NT2/D1 (cell line): Measurements from ENCODE around the gene ADIPOQ.
"Not testable (repeated sequence)": the region's sequence is repeated elsewhere in the genome, so short reads cannot be mapped to it uniquely, and the experiment has no call there.

Source experiments
- DNase-seq: peaks from one replicate; pipeline ENCODE4 v3.0.0-alpha.2; 2011; ENCODE audit warnings: low read depth, low spot score
- H3K27me3 ChIP-seq: 2 replicates; pipeline ENCODE4 v1.6.0; 2011; ENCODE audit warnings: mild to moderate bottlenecking; ENCODE audit not compliant: insufficient read length, insufficient read depth
- H3K36me3 ChIP-seq: 2 replicates; pipeline ENCODE4 v1.6.1; 2011; ENCODE audit warnings: mild to moderate bottlenecking, low read length, mixed read lengths; ENCODE audit not compliant: insufficient read depth, insufficient read length
- H3K4me1 ChIP-seq: 2 replicates; pipeline ENCODE4 v1.5.1; 2011; ENCODE audit not compliant: insufficient read depth, insufficient read length
- H3K4me3 ChIP-seq: 2 replicates; pipeline ENCODE4 v1.5.1; 2011; ENCODE audit warnings: low read depth; ENCODE audit not compliant: insufficient read length
- H3K9ac ChIP-seq: 2 replicates; pipeline ENCODE4 v1.6.0; 2011; ENCODE audit warnings: low read depth; ENCODE audit not compliant: insufficient read length
- H3K9me3 ChIP-seq: 2 replicates; pipeline ENCODE4 v1.5.1; 2011; ENCODE audit warnings: mild to moderate bottlenecking, low read length; ENCODE audit not compliant: insufficient read depth
- SUZ12 ChIP-seq: IDR thresholded peaks from 2 replicates; pipeline ENCODE4 v1.6.1; 2011; ENCODE audit not compliant: insufficient read length, insufficient read depth; ENCODE audit errors: extremely low read depth
- YY1 ChIP-seq: IDR thresholded peaks from 2 replicates; pipeline ENCODE4 v1.6.1; 2011; ENCODE audit not compliant: insufficient read length, insufficient read depth
- ZNF274 ChIP-seq: IDR thresholded peaks from 2 replicates; pipeline ENCODE4 v1.6.1; 2011; ENCODE audit warnings: mild to moderate bottlenecking, low read depth, low read length

Gene ADIPOQ

DNA sequence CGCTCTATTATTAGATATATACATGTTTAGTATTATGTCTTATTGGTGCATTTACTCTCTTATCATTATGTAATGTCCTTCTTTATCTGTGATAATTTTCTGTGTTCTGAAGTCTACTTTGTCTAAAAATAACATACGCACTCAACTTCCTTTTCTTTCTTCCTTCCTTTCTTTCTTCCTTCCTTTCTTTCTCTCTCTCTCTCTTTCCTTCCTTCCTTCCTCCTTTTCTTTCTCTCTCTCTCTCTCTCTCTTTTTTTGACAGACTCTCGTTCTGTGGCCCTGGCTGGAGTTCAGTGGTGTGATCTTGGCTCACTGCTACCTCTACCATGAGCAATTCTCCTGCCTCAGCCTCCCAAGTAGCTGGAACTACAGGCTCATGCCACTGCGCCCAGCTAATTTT lies 15.2 kb downstream of the ADIPOQ start:
- no peaks in the 10 kb centered on the region for H3K4me1 ChIP-seq
- peaks cover 14% of the 10 kb centered on the region for H3K9me3 ChIP-seq
- H3K4me3 ChIP-seq: no peak overlapping the region
- DNase-seq: no peak
- no peaks in the 10 kb centered on the region for H3K27me3 ChIP-seq
- no peaks in the 10 kb centered on the region for H3K36me3 ChIP-seq
- TF ChIP-seq ZNF274 (no peak), SUZ12 (no peak), YY1 (no peak)
- H3K9ac ChIP-seq: no peak overlapping the region

DNA sequence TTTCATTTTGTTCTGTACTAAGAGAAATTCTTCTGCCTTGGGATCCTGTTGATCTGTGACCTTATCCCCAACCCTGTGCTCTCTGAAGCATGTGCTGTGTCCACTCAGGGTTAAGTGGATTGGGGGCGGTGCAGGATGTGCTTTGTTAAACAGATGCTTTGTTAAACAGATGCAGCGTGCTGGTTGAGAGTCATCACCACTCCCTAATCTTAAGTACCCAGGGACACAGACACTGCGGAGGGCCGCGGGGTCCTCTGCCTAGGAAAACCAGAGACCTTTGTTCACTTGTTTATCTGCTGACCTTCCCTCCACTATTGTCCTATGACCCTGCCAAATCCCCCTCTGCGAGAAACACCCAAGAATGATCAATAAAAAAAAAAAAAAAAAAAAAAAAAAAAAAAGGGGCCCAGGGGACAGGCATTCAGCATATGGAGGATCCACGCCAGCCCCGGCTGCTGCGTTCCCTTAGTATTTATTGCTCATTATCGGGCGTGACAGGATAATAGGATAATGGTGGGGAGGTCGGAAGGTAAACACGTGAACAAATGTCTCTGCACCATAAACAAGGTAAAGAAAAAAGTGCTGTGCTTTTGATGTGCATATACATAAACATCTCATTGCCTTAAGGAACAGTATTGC lies 22.8 kb downstream of the ADIPOQ start:
- H3K4me1 ChIP-seq, H3K9me3 ChIP-seq, H3K27me3 ChIP-seq, H3K9ac ChIP-seq, H3K36me3 ChIP-seq, DNase-seq, H3K4me3 ChIP-seq: not testable (repeated sequence)

DNA sequence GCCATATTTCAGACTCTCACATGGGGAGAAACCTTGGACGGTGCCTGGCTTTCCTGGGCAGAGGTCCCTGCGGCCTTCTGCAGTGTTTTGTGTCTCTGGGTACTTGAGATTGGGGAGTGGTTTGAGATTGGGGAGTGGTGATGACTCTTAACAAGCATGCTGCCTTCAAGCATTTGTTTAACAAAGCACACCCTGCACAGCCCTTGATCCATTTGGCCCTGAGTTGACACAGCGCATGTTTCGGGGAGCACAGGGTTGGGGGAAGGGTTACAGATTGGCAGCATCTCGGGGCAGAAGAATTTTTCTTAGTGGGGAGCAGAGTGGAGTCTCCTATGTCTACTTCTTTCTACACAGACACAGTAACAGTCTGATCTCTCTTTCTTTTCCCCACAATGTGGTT lies 23.6 kb downstream of the ADIPOQ start:
- DNase-seq, H3K4me3 ChIP-seq, H3K4me1 ChIP-seq, H3K36me3 ChIP-seq, H3K9me3 ChIP-seq, H3K27me3 ChIP-seq, H3K9ac ChIP-seq: not testable (repeated sequence)

- no peak overlapping the region for H3K4me3 ChIP-seq
- no peak overlapping the region for H3K9ac ChIP-seq
- no peak for DNase-seq
- H3K27me3 ChIP-seq: no peaks in the 10 kb centered on the region
- no peaks in the 10 kb centered on the region for H3K36me3 ChIP-seq
- H3K4me1 ChIP-seq: no peaks in the 10 kb centered on the region
- TF ChIP-seq SUZ12: no peak
- TF ChIP-seq ZNF274: no peak
- TF ChIP-seq YY1: no peak
- H3K9me3 ChIP-seq: peaks cover 6% of the 10 kb centered on the region; the same call in 1 of the 2 replicates
Observed at GRCh38 chr3:186869253-186870100, 27.0 kb downstream of the ADIPOQ start.

- Histone ChIP-seq H3K9ac (no peak overlapping the region), H3K4me3 (no peak overlapping the region), H3K27me3 (no peaks in the 10 kb centered on the region), H3K36me3 (no peaks in the 10 kb centered on the region), H3K4me1 (no peaks in the 10 kb centered on the region), H3K9me3 (peaks cover 12% of the 10 kb centered on the region; the same call in 1 of the 2 replicates)
- TF ChIP-seq SUZ12 (no peak), ZNF274 (no peak), YY1 (no peak)
- no peak for DNase-seq
Observed at GRCh38 chr3:186870421-186871201, 28.1 kb downstream of the ADIPOQ start.

- TF ChIP-seq ZNF274 (no peak), SUZ12 (no peak), YY1 (no peak)
- H3K4me1 ChIP-seq: no peaks in the 10 kb centered on the region
- H3K9me3 ChIP-seq: peaks cover 13% of the 10 kb centered on the region; the same call in 1 of the 2 replicates
Observed at GRCh38 chr3:186871403-186871924, 29.0 kb downstream of the ADIPOQ start.

DNA sequence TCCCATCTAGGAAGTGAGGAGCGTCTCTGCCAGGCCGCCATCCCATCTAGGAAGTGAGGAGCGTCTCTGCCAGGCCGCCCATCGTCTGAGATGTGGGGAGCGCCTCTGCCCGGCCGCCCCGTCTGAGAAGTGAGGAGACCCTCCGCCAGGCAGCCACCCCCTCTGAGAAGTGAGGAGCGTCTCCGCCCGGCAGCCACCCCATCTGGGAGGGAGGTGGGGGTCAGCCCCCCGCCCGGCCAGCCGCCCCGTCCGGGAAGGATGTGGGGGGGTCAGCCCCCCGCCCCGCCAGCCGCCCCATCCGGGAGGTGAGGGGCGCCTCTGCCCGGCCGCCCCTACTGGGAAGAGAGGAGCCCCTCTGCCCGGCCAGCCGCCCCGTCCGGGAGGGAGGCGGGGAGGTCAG lies 31.3 kb downstream of the ADIPOQ start:
- H3K4me1 ChIP-seq, H3K27me3 ChIP-seq, DNase-seq, H3K9ac ChIP-seq, H3K4me3 ChIP-seq, H3K36me3 ChIP-seq: not testable (repeated sequence)
- peaks cover 22% of the 10 kb centered on the region for H3K9me3 ChIP-seq

More at GRCh38 chr3:186871403-186871924, 29.0 kb downstream of the ADIPOQ start:
- H3K9ac ChIP-seq: no peak overlapping the region
- no peaks in the 10 kb centered on the region for H3K36me3 ChIP-seq
- H3K27me3 ChIP-seq: no peaks in the 10 kb centered on the region
- DNase-seq: no peak
- H3K4me3 ChIP-seq: no peak overlapping the region

- H3K9ac ChIP-seq, H3K27me3 ChIP-seq, DNase-seq, H3K4me3 ChIP-seq, H3K36me3 ChIP-seq, H3K4me1 ChIP-seq: not testable (repeated sequence)
- peaks cover 22% of the 10 kb centered on the region for H3K9me3 ChIP-seq
Observed at GRCh38 chr3:186874216-186874615, 31.7 kb downstream of the ADIPOQ start.

DNA sequence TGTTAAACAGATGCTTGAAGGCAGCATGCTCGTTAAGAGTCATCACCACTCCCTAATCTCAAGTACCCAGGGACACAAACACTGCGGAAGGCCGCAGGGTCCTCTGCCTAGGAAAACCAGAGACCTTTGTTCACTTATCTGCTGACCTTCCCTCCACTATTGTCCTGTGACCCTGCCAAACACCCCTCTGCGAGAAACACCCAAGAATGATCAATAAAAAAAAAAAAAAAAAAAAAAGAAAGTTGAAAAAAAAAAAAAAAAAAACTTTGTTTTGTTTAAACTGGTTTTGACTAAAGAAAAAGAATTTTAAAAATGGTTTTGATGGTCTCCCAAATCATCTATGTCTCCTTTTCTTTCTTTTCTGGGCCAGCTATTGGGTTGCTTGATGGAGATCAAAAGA lies 32.3 kb downstream of the ADIPOQ start:
- DNase-seq, H3K9ac ChIP-seq, H3K27me3 ChIP-seq, H3K36me3 ChIP-seq, H3K4me1 ChIP-seq, H3K4me3 ChIP-seq: not testable (repeated sequence)
- peaks cover 22% of the 10 kb centered on the region for H3K9me3 ChIP-seq
